Activated gamma-delta T cell (primary cell): ENCODE data around the gene IQSEC3.
"Not testable (repeated sequence)": the region's sequence is repeated elsewhere in the genome, so short reads cannot be mapped to it uniquely, and the experiment has no call there.

ENCODE experiments used
- DNase-seq: peaks from one replicate; lab custom pipeline; 2025; lab: John Stamatoyannopoulos, UW

IQSEC3 gene

DNA sequence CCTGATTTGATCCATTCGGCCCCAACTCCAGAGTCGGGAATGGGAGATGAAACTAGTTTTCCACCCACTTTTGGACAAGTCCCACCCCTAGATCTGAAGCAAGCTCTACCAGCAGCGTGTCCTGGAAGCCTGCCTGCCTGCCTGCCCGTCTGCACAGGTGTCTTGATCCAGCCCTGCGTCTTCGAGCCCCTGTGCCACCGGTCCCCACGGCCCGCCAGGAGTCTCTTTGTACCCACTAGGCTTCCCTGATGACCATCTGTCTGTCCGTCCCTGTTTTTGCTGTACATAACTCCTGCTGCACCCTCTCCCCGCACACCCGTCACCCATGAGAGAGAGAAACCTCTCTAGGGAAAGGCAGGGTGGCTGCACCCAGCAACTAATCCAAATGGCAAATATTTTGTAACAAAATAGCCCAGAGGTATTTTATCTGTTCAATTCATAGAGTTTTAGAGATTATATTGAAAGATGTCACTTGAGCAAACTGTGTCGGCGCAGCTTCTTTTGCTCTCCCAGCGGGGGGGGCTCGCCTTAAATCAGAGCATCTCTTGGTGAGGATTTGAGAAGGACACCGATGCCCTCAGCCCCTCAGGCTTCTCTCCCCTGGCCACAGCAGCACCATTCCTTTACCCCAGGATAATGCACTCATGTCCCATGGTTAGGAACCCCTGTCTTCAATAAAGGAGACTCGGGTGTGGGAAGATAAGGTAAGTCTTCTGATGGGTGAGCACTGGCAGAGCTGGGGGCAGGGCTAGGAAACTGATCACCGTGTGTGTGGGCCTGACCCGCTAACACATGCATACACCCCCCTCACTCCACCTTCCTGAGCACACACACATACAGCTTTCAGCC, 111.6 kb downstream of the IQSEC3 start:
- DNase-seq, result no peak

DNA sequence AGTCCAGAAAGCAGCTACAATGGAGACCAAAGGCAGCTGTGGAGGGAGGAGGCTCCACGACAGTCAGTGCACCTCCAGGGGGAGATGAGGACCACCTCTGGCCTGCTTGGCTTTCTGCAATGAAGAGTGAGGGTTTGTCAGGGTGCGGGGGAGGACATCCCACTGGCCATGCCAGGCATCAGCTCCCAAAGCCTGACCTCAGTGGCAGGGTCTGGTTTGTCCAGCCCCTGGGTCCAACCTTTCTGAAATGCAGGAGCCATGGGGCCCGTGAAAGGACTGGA, 112.2 kb downstream of the IQSEC3 start:
- DNase-seq, result no peak

DNA sequence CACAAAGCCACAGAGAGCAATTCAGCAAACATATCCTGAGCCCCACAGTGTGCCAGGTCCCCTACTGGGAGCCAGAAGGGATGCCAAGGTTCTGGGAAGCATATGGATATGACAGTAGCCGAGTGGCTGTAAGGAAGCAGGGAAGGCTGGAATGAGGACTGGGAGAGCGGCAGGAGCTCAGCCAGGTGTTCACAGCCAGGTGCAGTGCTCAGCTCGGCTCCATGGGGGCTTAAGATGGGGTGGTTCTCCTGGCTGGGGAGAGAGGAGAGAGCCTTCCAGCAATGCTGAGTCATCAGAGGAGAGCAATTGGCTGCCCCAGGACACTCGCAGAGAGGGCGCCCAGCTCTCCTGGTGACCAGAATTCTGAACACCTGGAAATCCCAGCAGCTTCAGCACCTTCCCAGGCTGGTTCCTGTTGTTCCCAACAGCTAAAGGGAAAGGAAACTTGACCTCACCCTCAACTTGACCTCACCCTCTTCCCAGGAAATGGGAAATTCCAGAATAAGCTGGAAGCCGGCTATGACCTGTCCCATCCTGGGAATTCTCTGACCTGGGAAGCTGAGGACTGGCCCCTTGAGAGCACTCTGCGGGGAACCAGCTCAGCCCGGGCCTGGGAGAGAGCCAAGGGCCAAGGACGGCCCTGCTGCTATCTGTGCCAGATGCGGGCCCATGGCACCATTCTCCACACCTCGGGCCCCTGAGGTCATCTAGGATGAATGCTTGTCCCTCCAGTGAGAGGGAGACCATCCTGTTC, 112.7 kb downstream of the IQSEC3 start:
- no peak for DNase-seq

DNA sequence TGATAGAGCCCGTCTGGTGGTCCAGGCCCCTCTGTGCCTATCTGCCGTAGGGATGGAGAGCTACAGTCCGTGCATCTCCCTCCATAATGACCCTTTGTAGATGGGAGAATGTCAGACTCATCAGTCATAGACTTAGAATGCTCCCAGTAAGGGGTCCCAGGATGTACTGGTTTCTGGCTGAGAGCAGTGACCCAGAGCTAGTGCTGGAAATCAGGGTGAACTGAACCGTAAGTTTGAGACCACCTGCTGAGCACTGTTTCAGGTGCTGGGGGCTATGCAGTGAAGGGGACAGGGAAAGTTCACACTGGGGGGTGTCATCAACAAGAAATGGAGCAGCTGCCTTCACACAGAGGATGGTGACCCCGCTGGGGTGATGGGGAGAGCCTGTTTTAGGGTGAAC, 113.3 kb downstream of the IQSEC3 start:
- no peak for DNase-seq

DNA sequence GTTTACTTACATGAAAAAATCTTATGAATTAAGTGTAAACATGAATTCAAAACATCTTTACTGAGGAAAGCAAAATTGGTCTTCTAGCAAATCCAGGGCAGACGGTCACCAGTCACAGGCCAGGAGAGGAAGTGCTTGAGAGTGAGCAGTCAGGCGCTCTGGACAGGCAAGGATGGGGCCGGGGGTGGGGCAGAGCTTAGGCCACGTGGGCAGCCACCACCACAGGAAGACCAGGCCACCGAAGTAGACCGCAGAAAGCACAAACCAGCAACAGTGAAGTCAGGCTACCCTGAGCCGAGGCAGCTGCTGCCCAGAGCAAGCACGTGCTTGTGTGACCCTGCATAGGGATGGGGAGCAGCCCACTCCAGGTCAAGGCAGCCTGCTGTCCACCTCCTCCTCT, 113.9 kb downstream of the IQSEC3 start:
- DNase-seq, result no peak

DNA sequence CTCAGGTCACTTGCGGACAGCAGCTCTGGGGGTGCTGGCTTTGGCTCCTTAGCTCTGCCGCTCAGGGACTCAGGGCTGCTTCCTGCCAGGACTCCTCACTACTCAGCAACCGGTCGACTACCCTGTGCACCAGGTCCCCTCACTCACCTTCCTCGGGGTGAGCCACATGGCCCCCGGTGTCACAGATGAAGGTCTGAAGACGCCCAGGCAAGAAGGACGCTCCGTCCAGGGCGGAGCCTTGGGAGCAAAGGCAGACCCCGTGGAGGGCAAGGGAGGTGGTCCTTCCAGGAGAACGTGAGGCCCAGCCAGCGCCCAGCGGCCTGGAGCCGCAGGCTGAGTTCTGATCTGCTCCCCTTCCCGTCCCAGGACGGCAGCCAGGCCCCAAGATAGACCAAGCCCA, 115.4 kb downstream of the IQSEC3 start:
- DNase-seq, result no peak

DNA sequence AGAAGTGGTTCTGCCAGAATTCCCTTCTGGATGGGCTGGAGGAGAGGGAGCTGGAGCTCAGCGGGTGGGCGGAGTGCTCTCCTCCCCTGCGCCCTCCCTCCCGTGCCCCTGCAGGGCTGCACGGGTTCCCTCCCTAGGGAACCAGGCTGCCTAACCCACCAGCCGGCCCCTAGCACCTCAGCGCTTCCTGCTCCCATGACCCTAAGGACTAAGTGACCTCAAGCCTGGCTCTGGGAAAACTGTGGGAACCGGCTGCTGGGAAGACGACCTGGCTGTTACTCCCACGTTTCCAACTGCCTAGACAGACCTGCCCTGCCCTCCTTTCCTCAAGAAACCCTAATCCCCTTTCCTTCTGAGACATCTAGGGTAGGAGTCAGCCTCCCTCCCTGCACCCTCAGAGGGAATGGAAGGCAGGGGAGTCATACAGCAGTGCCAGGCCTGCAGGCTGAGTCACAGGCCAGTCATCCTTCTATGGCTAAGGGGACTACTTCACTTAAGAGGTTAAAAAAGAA, 115.9 kb downstream of the IQSEC3 start:
- DNase-seq, result no peak

DNA sequence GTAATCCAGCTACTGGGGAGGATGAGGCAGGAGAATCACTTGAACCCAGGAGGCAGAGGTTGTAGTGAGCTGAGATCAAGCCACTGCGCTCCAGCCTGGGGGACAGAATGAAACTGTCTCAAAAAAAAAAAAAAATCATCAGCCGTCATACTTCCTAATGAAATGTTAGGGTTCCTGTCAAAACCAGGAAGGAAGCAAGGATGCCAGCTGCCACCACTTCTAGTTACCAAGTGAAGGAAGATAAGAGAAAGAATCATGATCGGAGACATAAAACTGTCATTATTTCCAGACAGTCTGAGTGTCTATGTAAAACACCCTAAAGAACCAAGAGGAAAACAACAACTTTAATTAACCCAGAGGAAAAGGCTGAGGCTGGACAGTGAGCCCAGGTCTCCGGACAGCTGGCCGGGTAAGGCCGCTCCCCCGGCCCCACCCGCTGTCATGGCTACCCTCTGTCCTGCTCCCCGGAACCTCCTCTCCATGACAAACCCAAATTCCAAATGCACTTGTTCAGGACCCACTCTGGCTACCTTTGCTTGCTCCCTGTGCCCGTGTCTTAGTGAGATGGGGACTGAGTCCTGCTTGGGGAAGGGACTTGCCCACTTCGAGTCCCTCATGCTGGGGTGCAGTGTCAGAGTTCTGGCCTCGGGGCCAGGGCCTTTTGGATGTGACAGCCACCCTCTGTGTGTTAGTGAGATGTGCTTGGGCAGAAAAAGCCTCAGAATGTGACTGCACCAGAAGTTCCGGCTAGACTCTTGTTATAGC, 118.4 kb downstream of the IQSEC3 start:
- no peak for DNase-seq

DNA sequence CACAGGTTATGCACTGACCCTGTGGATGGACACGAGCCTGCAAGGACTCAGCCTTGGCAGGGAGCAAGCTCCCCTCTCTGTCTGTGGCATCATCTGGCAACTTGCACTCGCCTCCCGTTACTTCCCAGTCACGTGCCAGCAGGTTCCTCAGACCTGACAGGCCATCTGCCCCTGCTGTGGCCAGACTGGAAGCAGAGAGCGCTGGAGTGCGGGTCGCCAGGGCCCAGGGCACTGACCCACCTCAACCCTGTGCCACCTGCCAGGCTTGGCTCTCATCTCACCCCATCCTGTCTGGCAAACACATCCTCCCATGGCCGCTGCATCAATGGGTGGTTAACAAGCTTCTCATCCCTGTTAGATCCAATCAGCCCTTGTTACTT, 119.0 kb downstream of the IQSEC3 start:
- no peak for DNase-seq

DNA sequence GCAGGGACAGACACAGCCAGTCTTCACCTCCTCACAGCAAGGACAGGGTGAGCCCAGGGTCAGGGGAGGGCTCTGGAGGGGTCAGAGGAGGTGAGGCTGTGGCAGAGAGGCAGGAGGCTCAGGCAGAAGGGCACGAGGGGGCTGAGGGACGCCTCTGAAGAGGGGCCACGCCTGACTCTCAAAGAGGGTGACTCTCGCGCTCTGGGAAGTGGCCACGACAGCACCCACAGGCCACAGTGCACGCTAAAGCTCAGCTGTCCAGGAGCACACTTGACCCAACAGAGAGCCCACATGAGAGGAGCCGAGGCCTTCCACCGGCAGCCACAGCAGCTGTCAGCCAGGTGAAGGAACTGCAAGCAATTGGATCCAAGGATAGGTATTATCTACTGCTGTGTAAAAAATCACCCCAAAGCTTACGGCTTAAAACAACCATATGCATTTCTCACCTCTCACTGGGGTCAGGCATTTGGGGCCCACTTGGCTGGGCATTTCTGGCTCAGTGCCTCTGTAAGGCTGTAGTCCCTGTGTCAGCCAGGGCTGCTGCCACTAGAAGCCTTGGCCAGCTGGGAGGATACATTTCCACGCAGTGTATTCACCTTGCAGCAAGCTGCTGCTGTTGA, 119.5 kb downstream of the IQSEC3 start:
- no peak for DNase-seq

DNA sequence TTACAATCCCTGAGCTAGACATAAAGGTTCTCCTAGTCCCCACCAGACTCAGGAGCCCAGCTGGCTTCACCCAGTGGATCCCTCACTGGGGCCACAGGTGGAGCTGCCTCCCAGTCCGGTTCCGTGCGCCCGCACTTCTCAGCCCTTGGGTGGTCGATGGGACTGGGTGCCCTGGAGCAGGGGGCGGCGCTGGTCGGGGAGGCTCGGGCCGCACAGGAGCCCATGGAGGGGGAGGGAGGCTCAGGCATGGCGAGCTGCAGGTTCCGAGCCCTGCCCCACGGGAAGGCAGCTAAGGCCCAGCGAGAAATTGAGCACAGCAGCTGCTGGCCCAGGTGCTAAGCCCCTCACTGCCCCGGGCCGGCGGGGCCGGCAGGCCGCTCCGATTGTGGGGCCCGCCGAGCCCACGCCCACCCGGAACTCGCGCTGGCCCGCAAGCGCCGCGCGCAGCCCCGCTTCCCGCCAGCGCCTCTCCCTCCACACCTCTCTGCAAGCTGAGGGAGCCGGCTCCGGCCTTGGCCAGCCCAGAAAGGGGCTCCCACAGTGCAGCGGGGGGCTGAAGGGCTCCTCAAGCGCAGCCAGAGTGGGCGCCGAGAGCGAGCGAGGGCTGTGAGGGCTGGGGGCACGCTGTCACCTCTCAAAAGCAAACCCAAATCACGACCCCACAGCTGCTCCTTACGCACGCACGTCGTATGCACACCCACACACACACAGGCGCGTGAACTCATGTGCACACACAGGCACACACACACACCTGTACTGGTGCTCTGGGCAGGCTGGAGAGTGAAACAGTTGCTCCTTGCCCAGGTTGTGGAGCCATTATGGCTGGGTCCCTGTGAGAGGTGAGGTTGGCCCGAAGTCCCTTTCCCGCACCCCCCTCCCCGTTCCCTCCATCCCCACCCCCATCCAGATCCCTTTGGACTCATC, 121.7 kb downstream of the IQSEC3 start:
- not testable (repeated sequence) for DNase-seq

DNA sequence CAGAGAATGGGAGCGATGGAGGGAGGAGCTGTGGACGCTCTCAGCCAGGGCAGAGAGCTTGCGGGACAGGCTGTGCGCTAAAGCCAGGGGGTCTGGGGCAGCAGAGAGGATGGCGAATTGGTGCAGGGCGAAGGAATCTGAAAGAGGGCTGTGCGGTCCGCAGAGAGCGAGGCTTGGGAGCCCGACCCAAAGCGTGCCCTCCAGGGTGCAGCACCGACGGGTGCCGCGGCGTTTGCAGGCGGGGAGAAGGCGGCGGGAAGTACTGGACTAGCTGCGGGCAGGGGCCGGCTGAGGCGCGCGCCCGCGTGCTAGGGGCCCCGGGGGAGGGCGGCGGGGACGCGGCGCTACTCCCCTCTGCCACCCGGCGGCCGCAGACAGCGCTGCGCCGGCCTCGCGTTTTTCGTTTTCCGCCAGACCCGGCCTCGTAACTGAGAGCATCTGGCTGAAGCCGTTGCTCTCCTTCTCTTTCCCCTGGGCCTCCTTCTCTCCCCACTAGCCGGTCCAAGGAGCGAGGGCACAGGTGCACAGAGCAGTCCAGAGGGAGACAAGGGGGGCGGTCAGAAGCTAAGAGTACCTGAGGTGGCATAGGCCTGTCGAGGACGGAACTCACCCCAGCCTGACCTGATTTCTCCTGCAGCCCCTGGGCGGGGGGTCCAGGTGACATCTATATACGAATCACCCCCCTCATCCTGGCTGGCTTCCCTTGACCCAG, 122.5 kb downstream of the IQSEC3 start:
- no peak for DNase-seq

DNA sequence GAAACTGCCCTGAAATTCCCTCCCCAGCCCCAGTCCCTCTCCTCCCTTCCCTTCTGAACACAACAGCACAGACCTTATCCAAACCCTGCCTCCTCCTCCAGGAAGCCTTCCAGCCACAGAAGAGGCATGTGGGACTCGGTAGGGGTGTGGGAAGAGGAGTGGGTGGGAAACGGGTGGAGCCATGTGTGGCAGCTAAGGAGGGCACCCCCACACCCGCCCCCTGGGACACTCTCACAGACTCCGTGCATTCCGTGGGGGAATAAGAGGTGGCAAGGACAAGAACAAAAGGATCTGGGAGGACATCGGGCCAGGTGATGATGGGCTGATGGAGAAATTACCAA, 123.0 kb downstream of the IQSEC3 start:
- DNase-seq, result no peak

DNA sequence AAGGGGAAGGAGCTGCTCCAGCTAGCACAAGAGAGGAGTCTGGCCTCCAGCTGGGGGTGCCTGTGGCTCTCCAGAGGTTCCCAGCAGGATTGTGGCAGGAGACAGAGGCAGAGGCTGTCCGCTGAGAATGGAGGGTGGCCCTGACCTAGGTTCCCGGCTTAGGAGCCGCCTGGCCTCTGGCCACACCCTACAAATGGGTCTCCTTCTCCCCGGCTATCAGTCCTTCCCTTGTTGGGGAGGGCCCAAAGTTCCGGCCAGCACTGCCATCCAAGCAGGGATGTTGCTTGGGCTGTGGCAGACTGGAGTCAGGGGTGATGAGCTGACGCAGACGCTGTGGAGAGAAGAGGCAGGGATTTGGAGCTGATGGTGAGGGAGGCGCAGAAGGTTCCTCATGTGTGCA, 124.3 kb downstream of the IQSEC3 start:
- no peak for DNase-seq

DNA sequence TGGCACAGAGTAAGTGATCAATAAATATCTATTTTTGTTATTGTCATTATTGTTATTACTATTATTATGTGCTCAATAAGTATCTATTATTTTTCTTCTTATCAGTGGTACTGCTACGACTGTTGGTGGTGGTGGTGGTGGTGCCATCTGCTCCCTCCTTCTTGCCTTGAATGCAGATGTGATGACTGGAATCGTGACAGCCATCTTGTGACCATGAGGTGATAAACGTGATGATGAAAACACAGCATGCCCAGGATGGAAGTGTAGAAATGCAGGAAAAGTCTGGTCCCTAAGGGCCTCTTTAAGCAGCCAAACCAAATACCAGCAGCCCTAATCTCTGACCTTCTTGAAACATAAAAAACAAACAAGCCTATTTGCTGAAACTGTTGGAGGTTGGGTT, 125.0 kb downstream of the IQSEC3 start:
- DNase-seq, result no peak

DNA sequence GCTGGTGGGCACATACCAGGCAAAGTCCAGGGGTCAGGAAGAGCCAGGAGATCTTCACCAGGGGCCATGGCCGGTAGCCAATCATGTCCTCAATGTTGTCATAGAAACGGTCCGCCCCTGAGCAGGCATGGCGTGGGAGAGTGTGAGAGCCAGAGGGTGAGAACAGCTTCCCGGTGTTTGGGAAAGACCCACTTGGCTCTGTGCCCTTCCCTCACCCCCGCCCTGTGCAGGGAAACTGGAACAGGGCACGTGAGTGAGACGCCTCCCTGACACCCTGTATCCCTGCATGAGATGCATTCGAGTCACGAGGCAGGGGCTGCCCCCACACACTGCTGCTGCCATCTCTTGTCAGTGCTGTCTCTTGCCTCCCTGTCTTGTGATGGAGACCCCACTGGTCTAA, 126.7 kb downstream of the IQSEC3 start:
- DNase-seq, result no peak

DNA sequence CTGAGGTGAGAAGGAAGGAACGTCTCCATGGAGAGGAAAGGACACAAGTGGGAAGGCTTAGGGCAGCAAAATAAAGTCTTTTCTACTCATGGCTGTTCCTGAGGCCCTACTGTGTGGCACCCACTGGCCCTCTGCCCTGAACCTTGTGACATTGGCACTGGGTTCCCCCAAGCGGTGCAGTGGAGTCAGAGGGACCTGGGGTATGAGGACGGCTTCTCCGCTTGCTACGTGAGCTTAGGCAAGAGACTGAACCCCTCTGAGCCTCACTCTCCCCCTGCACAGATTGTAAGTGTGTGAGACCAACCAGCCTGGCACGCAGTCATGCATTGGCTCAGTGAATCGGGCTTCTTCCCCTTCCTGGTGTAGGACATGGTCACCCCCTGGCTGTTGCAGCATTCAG, 127.7 kb downstream of the IQSEC3 start:
- DNase-seq, result no peak

DNA sequence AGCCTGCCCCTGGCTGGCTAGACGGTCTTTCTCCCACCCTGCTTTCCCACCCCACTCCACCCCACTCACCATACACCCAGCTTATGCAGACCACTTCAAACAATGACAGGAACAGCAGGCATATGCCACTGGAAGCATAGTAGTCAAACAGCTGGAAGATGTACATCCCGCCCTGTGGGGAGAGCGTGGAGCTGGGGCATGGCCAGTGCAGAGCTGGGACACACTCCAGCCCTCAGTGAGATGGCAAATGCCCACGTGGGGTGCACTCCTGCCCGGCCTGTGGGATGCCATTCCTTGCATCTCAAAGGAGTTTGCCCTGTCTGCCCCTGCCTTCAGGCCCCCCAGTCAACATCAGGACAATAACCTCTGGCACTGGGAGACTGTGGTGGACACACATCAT, 128.6 kb downstream of the IQSEC3 start:
- no peak for DNase-seq

DNA sequence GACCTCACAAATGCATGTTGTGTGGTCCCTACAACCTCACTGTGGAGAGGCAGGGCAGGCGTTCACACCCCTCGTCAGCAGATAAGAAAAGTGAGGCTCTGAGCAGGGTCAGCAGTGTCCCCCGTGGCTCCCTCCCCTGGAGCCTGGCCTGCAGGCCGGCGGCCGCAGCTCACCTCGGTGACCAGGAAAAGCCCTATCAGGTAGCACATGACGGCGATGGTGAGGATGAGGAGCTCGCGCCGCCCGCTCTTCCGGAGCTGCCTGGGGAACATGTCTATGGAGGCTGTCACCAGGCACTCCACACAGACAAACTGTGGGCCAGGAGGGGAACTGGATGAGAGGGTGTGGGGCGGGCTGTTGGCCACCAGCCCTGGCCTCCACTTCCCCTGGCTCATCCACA, 129.4 kb downstream of the IQSEC3 start:
- no peak for DNase-seq

DNA sequence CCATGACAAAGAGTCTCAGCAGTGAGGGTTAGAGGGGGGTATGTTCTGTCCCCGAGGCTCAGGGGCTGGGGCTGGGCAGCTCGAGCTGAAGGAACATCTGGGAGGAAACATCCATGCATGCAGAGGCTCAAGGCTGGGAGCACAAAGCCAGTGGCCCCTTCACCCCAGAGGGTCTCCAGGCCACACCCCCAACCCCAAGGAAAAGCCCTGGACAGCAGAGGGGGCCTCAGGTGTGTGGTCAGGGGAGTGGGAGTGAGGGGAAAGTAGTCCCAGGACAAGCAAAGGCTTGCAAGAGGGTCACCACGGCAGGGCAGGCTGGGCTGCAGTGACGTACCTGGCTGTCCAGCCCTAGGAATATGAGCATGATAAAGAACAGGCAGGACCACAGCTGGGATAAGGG, 129.9 kb downstream of the IQSEC3 start:
- no peak for DNase-seq

DNA sequence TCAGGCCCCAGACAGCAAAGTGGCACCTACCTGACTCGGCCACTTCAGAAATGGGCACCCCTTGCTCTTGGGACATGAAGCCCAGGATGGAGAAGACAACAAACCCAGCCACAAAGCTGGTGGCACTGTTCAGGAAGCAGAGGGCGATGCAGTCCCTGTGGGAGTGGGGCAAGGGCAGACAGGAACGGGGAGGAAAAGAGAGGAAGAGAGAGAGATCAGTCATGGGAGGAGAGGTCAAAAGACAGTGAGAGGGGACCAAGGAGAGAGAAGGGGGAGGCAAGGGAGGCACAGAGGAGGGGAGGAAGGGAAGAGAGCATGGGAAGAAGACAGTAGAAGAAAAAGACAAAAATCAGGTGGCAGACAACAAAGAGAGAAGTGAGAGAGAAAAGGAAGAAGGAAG, 130.8 kb downstream of the IQSEC3 start:
- DNase-seq, result no peak
